H1 (cell line): ENCODE data around the gene CRY1. TPM values are rescaled to one million over a fixed set of nuclear protein-coding genes. Genes with fewer than 3 reads are reported as not detected.

Experiments used
- CBX5 ChIP-seq: fragments of 300-800, 300-1000 bp; sonication (generic); IDR thresholded peaks from 2 replicates; pipeline ENCODE4 v1.7.1; 2016; ENCODE audit warnings: antibody characterized with exemption, low read length, low read depth
- CEBPB ChIP-seq: IDR thresholded peaks from 2 replicates; pipeline ENCODE4 v1.6.1; 2012; ENCODE audit warnings: low read depth, low read length
- CHD1 ChIP-seq: IDR thresholded peaks from 2 replicates; pipeline ENCODE4 v1.6.1; 2012; ENCODE audit warnings: low read depth, low read length, improper control_type of control experiment
- CTBP2 ChIP-seq: IDR thresholded peaks from 2 replicates; pipeline ENCODE4 v1.7.0; 2011; ENCODE audit warnings: borderline replicate concordance, mild to moderate bottlenecking, moderate library complexity, mixed read lengths, low read length; ENCODE audit not compliant: insufficient read depth, insufficient read length
- EGR1 ChIP-seq: IDR thresholded peaks from 2 replicates; pipeline ENCODE4 v1.6.1; 2011; ENCODE audit warnings: low read depth, low read length, borderline replicate concordance
- HDAC6 ChIP-seq: IDR thresholded peaks from one replicate; pipeline ENCODE4 v1.7.1; 2012; ENCODE audit warnings: low read depth, mild to moderate bottlenecking, inconsistent platforms, low read length, moderate library complexity
- JUN ChIP-seq: IDR thresholded peaks from 2 replicates; pipeline ENCODE4 v1.6.1; 2011; ENCODE audit warnings: low read depth, mild to moderate bottlenecking, improper control_type of control experiment, low read length
- KDM4A ChIP-seq: IDR thresholded peaks from one replicate; pipeline ENCODE4 v1.7.1; 2012; ENCODE audit warnings: low read depth, mild to moderate bottlenecking, moderate library complexity, low read length, inconsistent platforms; ENCODE audit not compliant: severe bottlenecking
- KDM5A ChIP-seq: fragments of 200-600 bp; IDR thresholded peaks from 2 replicates; pipeline ENCODE4 v1.7.1; 2012; ENCODE audit warnings: mild to moderate bottlenecking, low read length, inconsistent platforms, mixed read lengths
- NANOG ChIP-seq: IDR thresholded peaks from 2 replicates; pipeline ENCODE4 v1.6.1; 2011; ENCODE audit warnings: low read length, low read depth, mild to moderate bottlenecking, inconsistent platforms; ENCODE audit not compliant: insufficient read depth, poor library complexity, severe bottlenecking
- POU5F1 ChIP-seq: IDR thresholded peaks from 2 replicates; pipeline ENCODE4 v1.6.1; 2011; ENCODE audit warnings: low read depth, mild to moderate bottlenecking, low read length, moderate library complexity
- RXRA ChIP-seq: IDR thresholded peaks from 2 replicates; pipeline ENCODE4 v1.6.1; 2011; ENCODE audit warnings: low read depth, mild to moderate bottlenecking, low read length, moderate library complexity; ENCODE audit not compliant: insufficient read depth
- SIN3A ChIP-seq, 2 experiments: IDR thresholded peaks in 1 of 2; conservative IDR thresholded peaks in 1 of 2; 2 replicates each; pipeline ENCODE4 v1.6.1; 2011 to 2012; ENCODE audit warnings: low read length in 2 of 2, improper control_type of control experiment in 1 of 2, low read depth in 1 of 2, mild to moderate bottlenecking in 1 of 2
- SIX5 ChIP-seq: IDR thresholded peaks from 2 replicates; pipeline ENCODE4 v1.6.1; 2011; ENCODE audit warnings: mild to moderate bottlenecking, low read depth, low read length
- TAF1 ChIP-seq: IDR thresholded peaks from 2 replicates; pipeline ENCODE4 v1.6.1; 2011; ENCODE audit warnings: mild to moderate bottlenecking, low read depth, low read length
- TAF7 ChIP-seq: optimal IDR thresholded peaks from 2 replicates; pipeline ENCODE3; 2011; ENCODE audit warnings: low read depth, mild to moderate bottlenecking, inconsistent platforms, low read length, moderate library complexity, borderline replicate concordance
- TBP ChIP-seq: IDR thresholded peaks from 2 replicates; pipeline ENCODE4 v1.6.1; 2011; ENCODE audit warnings: low read depth, low read length, improper control_type of control experiment
- TEAD4 ChIP-seq: IDR thresholded peaks from 2 replicates; pipeline ENCODE4 v1.6.1; 2012; ENCODE audit warnings: low read depth, low read length, inconsistent platforms, mixed read lengths
- ZNF274 ChIP-seq: IDR thresholded peaks from 2 replicates; pipeline ENCODE4 v1.7.0; 2012; ENCODE audit warnings: low read length, borderline replicate concordance; ENCODE audit errors: extremely low read depth
- polyA plus RNA-seq, 7 experiments: library from polyadenylated mRNA; depleted of rRNA in 3 of 7; stranded (reverse) in 5 of 7; unstranded in 2 of 7; fragments of >200 nt in 5 of 7; fragments of 200-250 nt in 2 of 7; gene quantifications; 1 replicate in 5 of 7; 2 replicates in 1 of 7; 4 replicates in 1 of 7; pipeline versions ENCODE4 v1.2.1 to v1.2.3, GENCODE V29; 2011 to 2013; ENCODE audit warnings: missing spikeins in 2 of 7, mixed read lengths in 2 of 7
- total RNA-seq: library from RNA; stranded (reverse); fragmentation: NEBNext Ultra II Directional; extraction: Animal tissue kit (Norgen Biotek cat#: 25700); gene quantifications from 2 replicates; pipeline ENCODE4 v1.2.1, GENCODE V29; 2021
- TF ChIP-seq, protein P1 (sequence below): IDR thresholded peaks from 2 replicates; pipeline ENCODE4 v1.6.1; 2012; ENCODE audit warnings: inconsistent platforms

Gene CRY1
- total and polyA plus RNA-seq, 2 of the 8 experiments (the other 6 are each of a cell fraction or from before 2014, with no cell fraction given), result 13.6 to 25.1 TPM

- TF ChIP-seq SIX5 (no peak), CBX5 (no peak), CHD1 (no peak), POU5F1 (no peak), CEBPB (no peak), ZNF274 (no peak), KDM5A (no peak), HDAC6 (no peak), SIN3A (conservative IDR thresholded peaks at IDR 0.05 in 1 of 2, IDR thresholded peaks at IDR 0.05 in 1 of 2; ENCODE audit: low read depth in 1 of 2, low read length in 2 of 2) (peak; percentile 64 to 81; a peak in 2 of 4 replicates), TAF7 (no peak), TAF1 (peak; percentile 93), EGR1 (no peak; the same call in 1 of the 2 replicates), JUN (no peak), KDM4A (peak; percentile 58), NANOG (no peak), CTBP2 (no peak), RXRA (no peak), TBP (peak; percentile 85; the same call in 1 of the 2 replicates), TEAD4 (peak; percentile 58)
- TF ChIP-seq, protein P1, sequence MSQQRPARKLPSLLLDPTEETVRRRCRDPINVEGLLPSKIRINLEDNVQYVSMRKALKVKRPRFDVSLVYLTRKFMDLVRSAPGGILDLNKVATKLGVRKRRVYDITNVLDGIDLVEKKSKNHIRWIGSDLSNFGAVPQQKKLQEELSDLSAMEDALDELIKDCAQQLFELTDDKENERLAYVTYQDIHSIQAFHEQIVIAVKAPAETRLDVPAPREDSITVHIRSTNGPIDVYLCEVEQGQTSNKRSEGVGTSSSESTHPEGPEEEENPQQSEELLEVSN, result peak; percentile 81
Observed at GRCh38 chr12:106955377-106956047, 137.8 kb downstream of the CRY1 start, which contains the start of gene TMEM263 (continued).
